Adrenal gland (tissue), 12 donors: ENCODE data around the gene SACS. TPM values are rescaled to one million over a fixed set of nuclear protein-coding genes. Genes with fewer than 3 reads are reported as not detected.

Experiments
- DNase-seq, 7 donors: peaks; one replicate each; pipeline ENCODE4 v3.0.0-alpha.2; 2019 to 2020
- H3K27ac ChIP-seq, 5 donors: fragments of 200-600 bp; sonication (generic) in 4 of 5; 1 replicate in 3 of 5; 2 replicates in 2 of 5; pipeline versions ENCODE4 v1.5.1 to v1.8.0; 2016 to 2020; ENCODE audit warnings: mild to moderate bottlenecking in 1 of 5
- H3K27me3 ChIP-seq: fragments of 200-600 bp; 2 replicates; pipeline ENCODE4 v1.8.0; 2021
- H3K36me3 ChIP-seq, 2 donors: fragments of 200-600 bp; replicated peaks in 1 of 2; 1 replicate in 1 of 2; 2 replicates in 1 of 2; pipeline versions ENCODE4 v1.5.1 to v1.8.0; 2018 to 2022
- H3K4me1 ChIP-seq, 2 donors: fragments of 200-600 bp; replicated peaks in 1 of 2; 1 replicate in 1 of 2; 2 replicates in 1 of 2; pipeline versions ENCODE4 v1.5.1 to v1.8.0; 2018 to 2021
- H3K4me3 ChIP-seq, 4 donors: fragments of 200-600 bp; sonication (generic) in 3 of 4; one replicate each; pipeline ENCODE4 v1.5.1; 2016 to 2018
- H3K9me3 ChIP-seq, 3 donors: fragments of 200-600 bp; sonication (generic) in 1 of 3; replicated peaks in 1 of 3; 1 replicate in 2 of 3; 2 replicates in 1 of 3; pipeline versions ENCODE4 v1.5.1 to v1.8.0; 2016 to 2021
- POLR2A ChIP-seq, 2 donors: fragments of 450-650 bp; IDR thresholded peaks; one replicate each; pipeline ENCODE4 v1.6.1; 2017; ENCODE audit warnings: antibody characterized with exemption in 2 of 2, mild to moderate bottlenecking in 2 of 2, moderate library complexity in 1 of 2
- WGBS, 4 donors: extraction: QIAGEN DNeasy Blood & Tissue Kit in 2 of 4; methylation state at CpG; one replicate each; pipeline versions ENCODE4 v1.1.5 to v1.1.7; 2013 to 2017; 5-methylcytosine and 5-hydroxymethylcytosine counted together
- intact Hi-C, 2 donors: fragments of 100-400 bp; cut with DNase I; formaldehyde crosslinking; loops; one replicate each; pipeline versions ENCODE4 v1.14.1 to v1.15.0; 2022 to 2023
- polyA plus RNA-seq, 3 donors: library from polyadenylated mRNA; stranded (reverse); fragments of 200-250 nt in 2 of 3; fragments of 350-450 nt in 1 of 3; fragmentation: Illumina TruSeq in 1 of 3; extraction: RNeasy Lipid Tissue Mini Kit (QIAGEN cat#74804) in 1 of 3; gene quantifications; one replicate each; pipeline ENCODE4 v1.2.3, GENCODE V29; 2013 to 2014
- total RNA-seq, 9 donors: library from RNA; depleted of rRNA in 4 of 9; stranded (reverse); fragments of >200 nt in 4 of 9; fragments of 120-200 nt in 1 of 9; fragmentation: NEBNext Ultra II Directional in 1 of 9; extraction: Animal tissue kit (Norgen Biotek cat#: 25700) in 1 of 9; gene quantifications; one replicate each; pipeline versions ENCODE4 v1.1.0 to v1.2.4, GENCODE V29; 2013 to 2023
- TF ChIP-seq, protein P1 (sequence below), 6 experiments: fragments of 450-650 bp in 4 of 6; fragments of 200-600 bp in 2 of 6; sonication (generic) in 1 of 6; IDR thresholded peaks; 1 replicate in 5 of 6; 2 replicates in 1 of 6; pipeline versions ENCODE4 v1.5.1 to v1.8.0; 2016 to 2021; ENCODE audit warnings: antibody characterized with exemption in 6 of 6, mild to moderate bottlenecking in 2 of 6, moderate library complexity in 1 of 6
- donor health status: healthy with polysubstance abuse.
- donor health status: Bipolar disorder and iron deficiency.
- donor health status: DM: yes; HTN: yes; CAD: no.
- donor health status: DM: no; HTN: no; CAD: no.
- donor health status: DM: no; HTN: no; CAD: no.
- donor health status: DM: yes; HTN: yes; CAD: no.

Gene SACS
- total and polyA plus RNA-seq, 12 donors: 5.6 to 41.6 (median 7.5) TPM

DNA sequence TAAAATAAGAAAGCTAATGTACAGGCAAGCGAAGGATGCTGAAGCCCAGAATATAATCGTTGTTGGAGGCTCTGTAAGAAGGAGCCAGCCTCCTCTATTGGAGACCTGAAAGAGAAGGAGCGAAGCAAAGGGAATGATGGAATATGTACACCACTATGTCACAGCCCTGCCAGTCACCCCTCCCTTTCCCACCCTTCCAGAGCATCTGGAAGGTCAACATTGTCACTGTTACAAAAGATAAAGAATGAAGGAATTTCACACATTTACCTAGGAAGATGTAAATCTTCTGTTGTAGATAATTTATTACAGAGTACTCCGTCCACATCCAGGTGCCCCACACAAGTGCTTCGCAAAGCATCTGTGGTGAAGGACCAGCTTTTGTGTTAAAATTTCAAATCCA, 39.7 kb upstream of the SACS start:
- intact Hi-C loops: no loop called here
- WGBS, 4 donors: 81 to 87% (median 84%) methylated on average over 5 of the region's 5 CpGs
- TF ChIP-seq POLR2A (IDR thresholded peaks at IDR 0.05): no peak
- TF ChIP-seq, protein P1, sequence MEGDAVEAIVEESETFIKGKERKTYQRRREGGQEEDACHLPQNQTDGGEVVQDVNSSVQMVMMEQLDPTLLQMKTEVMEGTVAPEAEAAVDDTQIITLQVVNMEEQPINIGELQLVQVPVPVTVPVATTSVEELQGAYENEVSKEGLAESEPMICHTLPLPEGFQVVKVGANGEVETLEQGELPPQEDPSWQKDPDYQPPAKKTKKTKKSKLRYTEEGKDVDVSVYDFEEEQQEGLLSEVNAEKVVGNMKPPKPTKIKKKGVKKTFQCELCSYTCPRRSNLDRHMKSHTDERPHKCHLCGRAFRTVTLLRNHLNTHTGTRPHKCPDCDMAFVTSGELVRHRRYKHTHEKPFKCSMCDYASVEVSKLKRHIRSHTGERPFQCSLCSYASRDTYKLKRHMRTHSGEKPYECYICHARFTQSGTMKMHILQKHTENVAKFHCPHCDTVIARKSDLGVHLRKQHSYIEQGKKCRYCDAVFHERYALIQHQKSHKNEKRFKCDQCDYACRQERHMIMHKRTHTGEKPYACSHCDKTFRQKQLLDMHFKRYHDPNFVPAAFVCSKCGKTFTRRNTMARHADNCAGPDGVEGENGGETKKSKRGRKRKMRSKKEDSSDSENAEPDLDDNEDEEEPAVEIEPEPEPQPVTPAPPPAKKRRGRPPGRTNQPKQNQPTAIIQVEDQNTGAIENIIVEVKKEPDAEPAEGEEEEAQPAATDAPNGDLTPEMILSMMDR (IDR thresholded peaks at IDR 0.05): no peak

DNA sequence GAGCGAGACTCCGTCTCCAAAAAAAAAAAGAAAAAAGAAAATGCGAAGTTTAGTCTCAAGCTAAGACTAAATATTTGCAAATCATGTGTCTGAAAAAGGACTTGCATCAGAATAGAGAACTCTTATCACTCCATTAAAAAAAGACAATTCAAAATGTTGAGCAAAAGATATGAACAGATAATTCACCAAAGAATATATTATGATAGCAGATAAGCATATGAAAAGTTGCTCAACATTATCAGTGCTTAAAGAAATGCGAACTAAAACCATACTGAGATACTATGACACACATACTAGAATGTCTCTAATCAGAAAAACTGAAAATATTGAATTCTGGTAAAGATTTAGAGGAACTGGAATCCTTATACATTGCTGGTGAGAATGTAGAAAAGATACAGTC, 38.7 kb upstream of the SACS start:
- no peak for DNase-seq
- Histone ChIP-seq H3K4me1 (peaks cover 0 to under 1% of the 10 kb centered on the region in 2 donors), H3K36me3 (no peaks in the 10 kb centered on the region), H3K9me3 (no peaks in the 10 kb centered on the region), H3K27me3 (no peaks in the 10 kb centered on the region), H3K4me3 (no peak overlapping the region), H3K27ac (no peak overlapping the region)
- intact Hi-C loops: no loop called here
- 86 to 90% (median 88%) methylated on average over 4 of the region's 4 CpGs for WGBS, 4 donors
- TF ChIP-seq, protein P1 (IDR thresholded peaks at IDR 0.05): no peak
- no peak for TF ChIP-seq POLR2A (IDR thresholded peaks at IDR 0.05)

More for the DNA sequence above, 39.7 kb upstream of the SACS start:
- H3K4me3 ChIP-seq: no peak overlapping the region
- no peaks in the 10 kb centered on the region for H3K36me3 ChIP-seq
- H3K27me3 ChIP-seq: no peaks in the 10 kb centered on the region
- H3K9me3 ChIP-seq: no peaks in the 10 kb centered on the region
- no peak overlapping the region for H3K27ac ChIP-seq
- no peak for DNase-seq
- no peaks in the 10 kb centered on the region for H3K4me1 ChIP-seq

DNA sequence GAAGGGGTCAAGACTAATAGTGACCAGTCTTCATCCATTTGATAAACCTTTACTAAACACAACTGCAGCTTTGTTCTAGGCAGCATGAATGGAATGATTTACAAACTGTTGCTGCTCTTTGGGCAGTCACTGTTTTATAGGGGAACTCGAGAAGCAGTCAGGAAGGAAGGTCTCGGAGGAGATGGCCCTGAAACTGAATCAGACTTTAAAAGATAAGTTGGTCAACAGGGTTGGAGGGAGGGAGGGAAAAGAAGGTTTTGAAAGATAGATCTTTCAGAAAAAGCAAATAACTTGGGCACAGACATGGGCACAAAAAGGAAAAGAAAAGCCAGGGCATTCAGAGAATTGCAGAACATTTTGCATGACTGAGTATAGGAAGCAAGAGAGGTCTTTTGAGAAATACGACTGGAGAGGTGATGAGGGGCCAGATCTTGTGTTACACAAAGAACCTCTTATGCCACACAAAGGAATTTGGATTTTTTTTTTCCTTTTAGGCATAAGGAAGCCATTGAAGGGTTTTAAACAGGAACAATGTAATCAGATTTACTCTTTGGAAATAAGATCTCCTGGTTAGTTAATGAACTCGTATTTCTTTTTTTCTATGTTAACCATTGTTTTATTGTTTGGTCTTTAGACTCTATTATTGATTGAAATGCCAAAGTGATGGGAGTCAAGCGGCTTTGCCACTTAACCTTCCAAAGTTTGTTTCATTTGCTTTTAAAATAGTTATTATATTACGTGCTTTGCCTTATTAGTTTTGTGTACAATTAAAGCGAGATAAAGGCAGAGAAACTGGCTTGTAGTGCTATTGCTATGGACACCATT, 37.5 kb upstream of the SACS start:
- TF ChIP-seq POLR2A (IDR thresholded peaks at IDR 0.05): no peak
- TF ChIP-seq, protein P1 (IDR thresholded peaks at IDR 0.05): no peak
- WGBS, 4 donors: 65 to 70% (median 67%) methylated on average over 7 of the region's 7 CpGs
- H3K36me3 ChIP-seq: no peaks in the 10 kb centered on the region
- intact Hi-C loops: no loop called here
- no peaks in the 10 kb centered on the region for H3K9me3 ChIP-seq
- no peaks in the 10 kb centered on the region for H3K27me3 ChIP-seq
- no peak for DNase-seq
- H3K4me3 ChIP-seq: no peak overlapping the region
- peaks cover 4 to 9% of the 10 kb centered on the region in 2 donors for H3K4me1 ChIP-seq
- no peak overlapping the region for H3K27ac ChIP-seq

DNA sequence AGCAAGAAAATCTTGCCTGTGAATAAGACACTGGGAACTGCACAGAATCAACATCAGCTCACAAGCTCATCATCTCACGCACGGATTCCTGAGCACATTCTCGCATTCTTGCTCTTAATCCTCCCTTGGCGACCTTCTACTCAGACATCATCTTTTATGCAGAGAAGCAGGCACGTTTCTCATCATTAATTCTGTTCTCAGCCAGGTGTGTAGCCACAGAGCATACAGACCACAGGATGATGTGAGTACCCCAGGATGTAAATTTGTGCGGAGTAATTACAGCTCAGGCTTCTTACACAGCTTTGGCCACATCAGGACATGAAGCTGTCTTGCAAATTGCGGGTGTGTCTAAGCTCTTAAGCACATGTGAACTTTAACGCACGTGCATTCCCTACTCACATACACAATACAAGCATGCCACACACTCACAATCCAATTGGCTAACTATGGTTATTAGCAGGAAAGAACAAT, 36.5 kb upstream of the SACS start:
- Histone ChIP-seq H3K27ac (no peak overlapping the region), H3K36me3 (no peaks in the 10 kb centered on the region), H3K9me3 (no peaks in the 10 kb centered on the region), H3K4me1 (peaks cover 7 to 14% of the 10 kb centered on the region in 2 donors), H3K27me3 (no peaks in the 10 kb centered on the region), H3K4me3 (no peak overlapping the region)
- intact Hi-C loops: loop anchor here (5.0 kb wide), 2 partner anchors 397 to 402 kb away; no protein-coding TSS in a partner anchor
- no peak for DNase-seq
- WGBS, 4 donors: 76 to 87% (median 78%) methylated on average over 9 of the region's 9 CpGs
- no peak for TF ChIP-seq POLR2A (IDR thresholded peaks at IDR 0.05)
- TF ChIP-seq, protein P1 (IDR thresholded peaks at IDR 0.05): no peak
